Activated naive CD4-positive, alpha-beta T cell treated with anti-CD3 and anti-CD28 coated beads, Interleukin-2, amount 50 U/mL, for 72 hours (primary cell): ENCODE data around the gene RGMB. TPM values are rescaled to one million over a fixed set of nuclear protein-coding genes. Genes with fewer than 3 reads are reported as not detected.

Experiments
- ATAC-seq, 2 donors: fragments of 150-1000 bp; cut with Tn5 transposase; 2 replicates each; pipeline ENCODE4 v1.10.0; 2021; ENCODE audit warnings: mild to moderate bottlenecking in 2 of 2, moderate library complexity in 2 of 2
- DNase-seq, 2 donors: peaks; one replicate each; pipeline ENCODE4 v3.0.0; 2021 to 2022; ENCODE audit warnings: low spot score in 2 of 2
- H3K27ac Mint-ChIP-seq, 2 donors: one replicate each; pipeline ENCODE4 v1.8.0; 2022; ENCODE audit warnings: mild to moderate bottlenecking in 2 of 2, mixed read lengths in 2 of 2
- H3K36me3 Mint-ChIP-seq, 2 donors: one replicate each; pipeline ENCODE4 v1.8.0; 2022; ENCODE audit warnings: mixed read lengths in 2 of 2
- H3K9me3 Mint-ChIP-seq, 2 donors: one replicate each; pipeline ENCODE4 v1.8.0; 2022; ENCODE audit warnings: mixed read lengths in 2 of 2
- total RNA-seq, 2 donors: library from RNA; stranded (reverse); gene quantifications; one replicate each; pipeline ENCODE4 v1.2.3, GENCODE V29; 2022

Gene RGMB
- total RNA-seq, 2 donors from 2014 or later = 2.9 to 3.7 TPM

- Mint-ChIP-seq H3K36me3 (peaks cover 0 to 11% of the 10 kb centered on the region in 2 donors), H3K27ac (peak overlapping the region in 1 of 2 donors; percentile 84)
Observed at GRCh38 chr5:98775246-98776065, 2.0 kb downstream of the RGMB start.

GRCh38 chr5:98776066-98776705, 2.7 kb downstream of the RGMB start:
- H3K27ac Mint-ChIP-seq = no peak overlapping the region
- H3K36me3 Mint-ChIP-seq = peaks cover 0 to 11% of the 10 kb centered on the region in 2 donors
- no peak for ATAC-seq
- H3K9me3 Mint-ChIP-seq = no peaks in the 10 kb centered on the region
- DNase-seq = no peak

More at GRCh38 chr5:98775246-98776065, 2.0 kb downstream of the RGMB start:
- DNase-seq (no peak), ATAC-seq (no peak)
- H3K9me3 Mint-ChIP-seq = no peaks in the 10 kb centered on the region

- Mint-ChIP-seq H3K9me3 (no peaks in the 10 kb centered on the region), H3K27ac (no peak overlapping the region), H3K36me3 (peaks cover 0 to 11% of the 10 kb centered on the region in 2 donors)
- DNase-seq (no peak), ATAC-seq (no peak)
Observed at GRCh38 chr5:98777295-98777694, 3.8 kb downstream of the RGMB start.

GRCh38 chr5:98779264-98779877, 5.9 kb downstream of the RGMB start:
- DNase-seq (no peak), ATAC-seq (no peak)
- no peak overlapping the region for H3K27ac Mint-ChIP-seq
- peaks cover 0 to 9% of the 10 kb centered on the region in 2 donors for H3K36me3 Mint-ChIP-seq
- H3K9me3 Mint-ChIP-seq = no peaks in the 10 kb centered on the region

- H3K9me3 Mint-ChIP-seq = no peaks in the 10 kb centered on the region
- DNase-seq (no peak), ATAC-seq (no peak)
- H3K36me3 Mint-ChIP-seq = no peaks in the 10 kb centered on the region
- H3K27ac Mint-ChIP-seq = peak overlapping the region in 1 of 2 donors; percentile 15
Observed at GRCh38 chr5:98780390-98780789, 6.9 kb downstream of the RGMB start.

- no peaks in the 10 kb centered on the region for H3K9me3 Mint-ChIP-seq
- DNase-seq (no peak), ATAC-seq (peak in 1 of 2 donors; percentile 20)
- H3K27ac Mint-ChIP-seq = no peak overlapping the region
- no peaks in the 10 kb centered on the region for H3K36me3 Mint-ChIP-seq
Observed at GRCh38 chr5:98781520-98781919, 8.1 kb downstream of the RGMB start.

- H3K9me3 Mint-ChIP-seq = no peaks in the 10 kb centered on the region
- no peak for DNase-seq
- no peak for ATAC-seq
Observed at GRCh38 chr5:98781964-98782363, 8.5 kb downstream of the RGMB start.

GRCh38 chr5:98783051-98783649, 9.7 kb downstream of the RGMB start:
- Mint-ChIP-seq H3K36me3 (no peaks in the 10 kb centered on the region), H3K27ac (no peak overlapping the region), H3K9me3 (no peaks in the 10 kb centered on the region)
- no peak for ATAC-seq
- DNase-seq = no peak

More at GRCh38 chr5:98781964-98782363, 8.5 kb downstream of the RGMB start:
- H3K27ac Mint-ChIP-seq = no peak overlapping the region
- no peaks in the 10 kb centered on the region for H3K36me3 Mint-ChIP-seq

GRCh38 chr5:98784411-98784810, 10.9 kb downstream of the RGMB start:
- ATAC-seq (no peak), DNase-seq (no peak)
- H3K36me3 Mint-ChIP-seq = no peaks in the 10 kb centered on the region
- no peaks in the 10 kb centered on the region for H3K9me3 Mint-ChIP-seq
- no peak overlapping the region for H3K27ac Mint-ChIP-seq

GRCh38 chr5:98785244-98785643, 11.8 kb downstream of the RGMB start:
- Mint-ChIP-seq H3K36me3 (no peaks in the 10 kb centered on the region), H3K27ac (no peak overlapping the region), H3K9me3 (no peaks in the 10 kb centered on the region)
- ATAC-seq (no peak), DNase-seq (no peak)

GRCh38 chr5:98786191-98786853, 12.9 kb downstream of the RGMB start:
- H3K9me3 Mint-ChIP-seq = no peaks in the 10 kb centered on the region
- DNase-seq (no peak), ATAC-seq (no peak)
- H3K36me3 Mint-ChIP-seq = no peaks in the 10 kb centered on the region
- peak overlapping the region in 1 of 2 donors; percentile 34 for H3K27ac Mint-ChIP-seq

GRCh38 chr5:98787131-98787719, 13.8 kb downstream of the RGMB start:
- Mint-ChIP-seq H3K27ac (peak overlapping the region in 1 of 2 donors; percentile 34), H3K36me3 (no peaks in the 10 kb centered on the region), H3K9me3 (no peaks in the 10 kb centered on the region)
- DNase-seq (no peak), ATAC-seq (no peak)

- H3K27ac Mint-ChIP-seq = no peak overlapping the region
- no peak for DNase-seq
- no peak for ATAC-seq
- no peaks in the 10 kb centered on the region for H3K36me3 Mint-ChIP-seq
- no peaks in the 10 kb centered on the region for H3K9me3 Mint-ChIP-seq
Observed at GRCh38 chr5:98789029-98789428, 15.6 kb downstream of the RGMB start.

GRCh38 chr5:98791001-98791519, 17.6 kb downstream of the RGMB start:
- DNase-seq (no peak), ATAC-seq (no peak)
- Mint-ChIP-seq H3K36me3 (no peaks in the 10 kb centered on the region), H3K9me3 (no peaks in the 10 kb centered on the region), H3K27ac (no peak overlapping the region)

GRCh38 chr5:98791898-98792580, 18.6 kb downstream of the RGMB start:
- ATAC-seq (no peak), DNase-seq (no peak)
- Mint-ChIP-seq H3K36me3 (no peaks in the 10 kb centered on the region), H3K27ac (no peak overlapping the region), H3K9me3 (no peaks in the 10 kb centered on the region)
